ENCODE data around the gene EMD.
A peak's percentile ranks its signal among the peaks of the same experiment; 100 is the strongest.

EMD gene

GRCh38 chrX:154426916-154427770, 48.0 kb downstream of the EMD start:
- no peak for DNase-seq (ENCODE audit: extremely low read depth, low read depth)
- no peak for TF ChIP-seq CTCF (IDR thresholded peaks at IDR 0.05; ENCODE audit: low read depth, low read length)

GRCh38 chrX:154428176-154429171, 49.4 kb downstream of the EMD start, which contains the start of gene ATP6AP1:
Gene ATP6AP1, plus strand, starts transcription at chrX:154428677. Its CDS starts 16 bp downstream, at chrX:154428693.
- peak; percentile 85 for DNase-seq (ENCODE audit: extremely low read depth, low read depth)
- no peak; the same call in none of the 2 replicates for TF ChIP-seq CTCF (IDR thresholded peaks at IDR 0.05; ENCODE audit: low read depth, low read length)

GRCh38 chrX:154429711-154430110, 50.6 kb downstream of the EMD start:
- no peak for DNase-seq (ENCODE audit: extremely low read depth, low read depth)
- TF ChIP-seq CTCF (IDR thresholded peaks at IDR 0.05; ENCODE audit: low read depth, low read length): no peak

- no peak for TF ChIP-seq CTCF (IDR thresholded peaks at IDR 0.05; ENCODE audit: low read depth, low read length)
- no peak for DNase-seq (ENCODE audit: extremely low read depth, low read depth)
Observed at GRCh38 chrX:154430479-154430878, 51.4 kb downstream of the EMD start.

- no peak for TF ChIP-seq CTCF (IDR thresholded peaks at IDR 0.05; ENCODE audit: low read depth, low read length)
- DNase-seq (ENCODE audit: extremely low read depth, low read depth): no peak
Observed at GRCh38 chrX:154430916-154431315, 51.8 kb downstream of the EMD start.

All from AG09319 (cell line).